ENCODE results near the gene CAV1.
A peak's percentile ranks its signal among the peaks of the same experiment; 100 is the strongest.

The CAV1 gene

GRCh38 chr7:116529250-116529649, 4.4 kb downstream of the CAV1 start:
- Histone ChIP-seq H3K27me3 (replicated peaks) (no peaks in the 10 kb centered on the region), H3K4me3 (ENCODE audit: low read depth, low read length) (peak overlapping the region; percentile 5), H3K36me3 (replicated peaks) (peaks cover 35% of the 10 kb centered on the region), H3K27ac (peak overlapping the region; percentile 6)
- in situ Hi-C loops (cut with HindIII; ENCODE audit: low pct_ligation_motif_present, low sequenced_read_pairs), result no loop called here
- TF ChIP-seq, protein P1, sequence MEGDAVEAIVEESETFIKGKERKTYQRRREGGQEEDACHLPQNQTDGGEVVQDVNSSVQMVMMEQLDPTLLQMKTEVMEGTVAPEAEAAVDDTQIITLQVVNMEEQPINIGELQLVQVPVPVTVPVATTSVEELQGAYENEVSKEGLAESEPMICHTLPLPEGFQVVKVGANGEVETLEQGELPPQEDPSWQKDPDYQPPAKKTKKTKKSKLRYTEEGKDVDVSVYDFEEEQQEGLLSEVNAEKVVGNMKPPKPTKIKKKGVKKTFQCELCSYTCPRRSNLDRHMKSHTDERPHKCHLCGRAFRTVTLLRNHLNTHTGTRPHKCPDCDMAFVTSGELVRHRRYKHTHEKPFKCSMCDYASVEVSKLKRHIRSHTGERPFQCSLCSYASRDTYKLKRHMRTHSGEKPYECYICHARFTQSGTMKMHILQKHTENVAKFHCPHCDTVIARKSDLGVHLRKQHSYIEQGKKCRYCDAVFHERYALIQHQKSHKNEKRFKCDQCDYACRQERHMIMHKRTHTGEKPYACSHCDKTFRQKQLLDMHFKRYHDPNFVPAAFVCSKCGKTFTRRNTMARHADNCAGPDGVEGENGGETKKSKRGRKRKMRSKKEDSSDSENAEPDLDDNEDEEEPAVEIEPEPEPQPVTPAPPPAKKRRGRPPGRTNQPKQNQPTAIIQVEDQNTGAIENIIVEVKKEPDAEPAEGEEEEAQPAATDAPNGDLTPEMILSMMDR (IDR thresholded peaks at IDR 0.05; ENCODE audit: low read depth, low read length, missing control alignments), result no peak
- no peak for DNase-seq

GRCh38 chr7:116530107-116530820, 5.4 kb downstream of the CAV1 start:
- Histone ChIP-seq H3K36me3 (replicated peaks) (peaks cover 43% of the 10 kb centered on the region), H3K27me3 (replicated peaks) (no peaks in the 10 kb centered on the region), H3K27ac (no peak overlapping the region), H3K4me3 (ENCODE audit: low read depth, low read length) (peak overlapping the region; percentile 4)
- DNase-seq, result no peak
- TF ChIP-seq, protein P1 (IDR thresholded peaks at IDR 0.05; ENCODE audit: low read depth, low read length, missing control alignments), result no peak
- in situ Hi-C loops (cut with HindIII; ENCODE audit: low pct_ligation_motif_present, low sequenced_read_pairs), result no loop called here

DNA sequence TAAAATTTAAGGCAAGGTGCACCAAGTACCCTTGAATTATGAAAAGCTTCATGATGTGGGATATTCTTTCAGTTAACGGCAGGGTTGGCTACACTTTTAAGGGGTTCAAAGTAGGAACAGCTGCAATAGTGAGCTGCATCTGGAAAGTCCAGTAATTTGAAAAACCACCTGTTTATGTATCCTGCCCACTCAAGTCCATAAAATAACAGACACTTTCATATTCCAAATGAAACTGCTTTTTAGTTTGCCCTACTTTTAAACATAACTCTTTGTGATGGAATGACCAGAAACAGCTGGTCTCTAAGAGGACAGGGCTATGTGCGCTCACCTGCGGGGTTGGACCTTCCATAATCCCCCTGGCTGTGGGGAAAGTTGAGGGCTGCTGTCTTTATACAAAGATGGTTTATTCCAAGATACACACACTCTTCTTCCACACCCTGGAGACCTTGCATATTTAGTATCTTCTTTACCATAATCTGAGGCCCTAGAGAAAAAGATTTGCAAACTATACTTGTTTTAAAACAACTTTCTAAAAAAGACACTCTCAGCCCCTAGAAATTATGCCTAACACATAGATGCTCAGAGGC, 7.4 kb downstream of the CAV1 start:
- TF ChIP-seq, protein P1 (IDR thresholded peaks at IDR 0.05; ENCODE audit: low read depth, low read length, missing control alignments), result no peak
- Histone ChIP-seq H3K36me3 (replicated peaks) (peaks cover 53% of the 10 kb centered on the region), H3K27me3 (replicated peaks) (no peaks in the 10 kb centered on the region), H3K27ac (no peak overlapping the region), H3K4me3 (ENCODE audit: low read depth, low read length) (no peak overlapping the region)
- in situ Hi-C loops (cut with HindIII; ENCODE audit: low pct_ligation_motif_present, low sequenced_read_pairs), result no loop called here
- DNase-seq, result no peak

DNA sequence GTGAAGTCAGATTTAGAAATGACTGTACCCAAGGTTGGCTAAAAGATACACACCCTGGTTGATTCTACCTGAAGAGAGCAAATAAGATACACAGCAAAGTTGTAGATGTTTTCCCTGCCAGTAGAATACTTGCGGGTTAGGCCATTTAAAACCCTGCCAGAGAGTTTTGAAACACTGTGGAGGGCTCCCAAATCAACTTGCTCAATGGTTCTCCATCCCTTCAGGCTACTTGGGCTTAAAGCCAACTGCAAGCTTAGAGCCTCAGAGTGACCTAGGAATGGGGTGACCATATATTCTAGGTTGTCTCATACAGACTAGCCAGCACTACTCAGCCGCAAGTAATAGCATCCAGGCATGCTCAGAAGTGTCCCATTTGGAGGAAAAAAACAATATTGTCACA, 10.0 kb downstream of the CAV1 start:
- Histone ChIP-seq H3K27me3 (replicated peaks) (no peaks in the 10 kb centered on the region), H3K27ac (no peak overlapping the region), H3K4me3 (ENCODE audit: low read depth, low read length) (no peak overlapping the region), H3K36me3 (replicated peaks) (peaks cover 69% of the 10 kb centered on the region)
- DNase-seq, result no peak
- TF ChIP-seq, protein P1 (IDR thresholded peaks at IDR 0.05; ENCODE audit: low read depth, low read length, missing control alignments), result no peak
- in situ Hi-C loops (cut with HindIII; ENCODE audit: low pct_ligation_motif_present, low sequenced_read_pairs), result no loop called here

GRCh38 chr7:116535416-116535815, 10.6 kb downstream of the CAV1 start:
- DNase-seq, result no peak
- TF ChIP-seq, protein P1 (IDR thresholded peaks at IDR 0.05; ENCODE audit: low read depth, low read length, missing control alignments), result no peak
- Histone ChIP-seq H3K36me3 (replicated peaks) (peaks cover 66% of the 10 kb centered on the region), H3K27me3 (replicated peaks) (no peaks in the 10 kb centered on the region), H3K27ac (no peak overlapping the region), H3K4me3 (ENCODE audit: low read depth, low read length) (no peak overlapping the region)
- in situ Hi-C loops (cut with HindIII; ENCODE audit: low pct_ligation_motif_present, low sequenced_read_pairs), result no loop called here

Measured in brain microvascular endothelial cell (primary cell).